Astrocyte (in vitro differentiated cells and primary cell): ENCODE measurements around the gene AGGF1.

Experiments used
- CTCF ChIP-seq: IDR thresholded peaks from 2 replicates; pipeline ENCODE4 v1.5.1; 2011; ENCODE audit warnings: low read depth, mild to moderate bottlenecking, inconsistent platforms, low read length, moderate library complexity; ENCODE audit not compliant: insufficient read depth
- EZH2 ChIP-seq: IDR thresholded peaks from 2 replicates; pipeline ENCODE4 v1.6.1; 2012; ENCODE audit warnings: mild to moderate bottlenecking, low read length, inconsistent platforms; ENCODE audit not compliant: insufficient read depth

GRCh38 chr5:76994337-76994736 is 35.9 kb upstream of the AGGF1 start:
- TF ChIP-seq CTCF (no peak), EZH2 (no peak)
